ENCODE results near the gene WDR27.

GRCh38 chr6:169501128-169501527, 200.7 kb downstream of the WDR27 start:
- TF ChIP-seq SP2 (tag by site-specific recombination; IDR thresholded peaks at IDR 0.05) (no peak), MYNN (tag by site-specific recombination; IDR thresholded peaks at IDR 0.05; ENCODE audit: borderline replicate concordance) (no peak), CTCF (tag by site-specific recombination; IDR thresholded peaks at IDR 0.05) (no peak), ZNF768 (tag by site-specific recombination; IDR thresholded peaks at IDR 0.05) (no peak), ZBTB49 (tag by site-specific recombination; IDR thresholded peaks at IDR 0.05; ENCODE audit: low read depth) (no peak), KLF16 (tag by site-specific recombination; IDR thresholded peaks at IDR 0.05) (no peak), KLF9 (tag by site-specific recombination; IDR thresholded peaks at IDR 0.05; ENCODE audit: low read depth) (no peak), ZFP3 (tag by site-specific recombination; IDR thresholded peaks at IDR 0.05; ENCODE audit: low read depth) (no peak)

Data from HEK293 (cell line).